HL-60 (cell line): ENCODE data around the gene KIF27.

Source experiments
- DNase-seq, 2 experiments: peaks; one replicate each; pipeline ENCODE4 v3.0.0-alpha.2; 2010 to 2020; ENCODE audit warnings: low read depth in 1 of 2, low spot score in 1 of 2
- H3K27ac ChIP-seq: fragments of 250-450 bp; sonication (Bioruptor Pico); replicated peaks from 2 replicates; pipeline ENCODE4 v1.5.1; 2020; ENCODE audit warnings: mild to moderate bottlenecking, moderate library complexity
- H3K27me3 ChIP-seq: fragments of 250-450 bp; sonication (Bioruptor Pico); 2 replicates; pipeline ENCODE4 v1.5.1; 2021; ENCODE audit warnings: mild to moderate bottlenecking, moderate library complexity; ENCODE audit not compliant: insufficient read depth, poor library complexity, severe bottlenecking
- H3K4me3 ChIP-seq: replicated peaks from 2 replicates; pipeline ENCODE4 v1.5.1; 2011; ENCODE audit warnings: mild to moderate bottlenecking, control low read depth, low read length; ENCODE audit not compliant: insufficient read depth
- GABPA ChIP-seq: IDR thresholded peaks from 2 replicates; pipeline ENCODE4 v1.6.1; 2012; ENCODE audit warnings: low read depth
- POLR2AphosphoS5 ChIP-seq: IDR thresholded peaks from 2 replicates; pipeline ENCODE4 v1.6.1; 2012; ENCODE audit warnings: low read depth
- SPI1 ChIP-seq: IDR thresholded peaks from 2 replicates; pipeline ENCODE4 v1.6.1; 2012; ENCODE audit warnings: low read depth, mild to moderate bottlenecking, borderline replicate concordance
- TF ChIP-seq, protein P1 (sequence below): IDR thresholded peaks from one replicate; pipeline ENCODE4 v1.5.1; 2011; ENCODE audit warnings: low read length, control low read depth, inconsistent platforms; ENCODE audit not compliant: insufficient read depth
- TF ChIP-seq, protein P2 (sequence below): IDR thresholded peaks from 2 replicates; pipeline ENCODE4 v1.6.1; 2012; ENCODE audit warnings: low read depth; ENCODE audit not compliant: insufficient replicate concordance

The KIF27 gene

DNA sequence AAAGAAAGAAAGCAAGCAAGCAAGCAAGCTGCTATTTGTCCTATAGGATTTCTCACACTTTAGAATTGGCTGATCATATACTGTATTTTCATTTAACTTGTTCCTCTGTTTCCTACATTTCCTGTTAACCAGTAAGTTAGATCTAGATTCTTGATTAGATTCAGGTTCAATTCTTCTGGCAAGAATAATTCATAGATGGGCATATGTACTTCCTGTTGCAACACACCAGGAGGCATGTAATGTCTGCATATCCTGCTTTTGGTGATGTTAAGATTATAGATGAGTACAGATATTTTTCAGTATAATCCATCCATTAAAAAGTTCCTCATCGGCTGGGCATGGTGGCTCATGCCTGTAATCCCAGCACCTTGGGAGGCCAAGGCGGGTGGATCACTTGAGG is 10.8 kb upstream of the KIF27 start:
- TF ChIP-seq, protein P1, sequence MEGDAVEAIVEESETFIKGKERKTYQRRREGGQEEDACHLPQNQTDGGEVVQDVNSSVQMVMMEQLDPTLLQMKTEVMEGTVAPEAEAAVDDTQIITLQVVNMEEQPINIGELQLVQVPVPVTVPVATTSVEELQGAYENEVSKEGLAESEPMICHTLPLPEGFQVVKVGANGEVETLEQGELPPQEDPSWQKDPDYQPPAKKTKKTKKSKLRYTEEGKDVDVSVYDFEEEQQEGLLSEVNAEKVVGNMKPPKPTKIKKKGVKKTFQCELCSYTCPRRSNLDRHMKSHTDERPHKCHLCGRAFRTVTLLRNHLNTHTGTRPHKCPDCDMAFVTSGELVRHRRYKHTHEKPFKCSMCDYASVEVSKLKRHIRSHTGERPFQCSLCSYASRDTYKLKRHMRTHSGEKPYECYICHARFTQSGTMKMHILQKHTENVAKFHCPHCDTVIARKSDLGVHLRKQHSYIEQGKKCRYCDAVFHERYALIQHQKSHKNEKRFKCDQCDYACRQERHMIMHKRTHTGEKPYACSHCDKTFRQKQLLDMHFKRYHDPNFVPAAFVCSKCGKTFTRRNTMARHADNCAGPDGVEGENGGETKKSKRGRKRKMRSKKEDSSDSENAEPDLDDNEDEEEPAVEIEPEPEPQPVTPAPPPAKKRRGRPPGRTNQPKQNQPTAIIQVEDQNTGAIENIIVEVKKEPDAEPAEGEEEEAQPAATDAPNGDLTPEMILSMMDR = no peak
- TF ChIP-seq, protein P2, sequence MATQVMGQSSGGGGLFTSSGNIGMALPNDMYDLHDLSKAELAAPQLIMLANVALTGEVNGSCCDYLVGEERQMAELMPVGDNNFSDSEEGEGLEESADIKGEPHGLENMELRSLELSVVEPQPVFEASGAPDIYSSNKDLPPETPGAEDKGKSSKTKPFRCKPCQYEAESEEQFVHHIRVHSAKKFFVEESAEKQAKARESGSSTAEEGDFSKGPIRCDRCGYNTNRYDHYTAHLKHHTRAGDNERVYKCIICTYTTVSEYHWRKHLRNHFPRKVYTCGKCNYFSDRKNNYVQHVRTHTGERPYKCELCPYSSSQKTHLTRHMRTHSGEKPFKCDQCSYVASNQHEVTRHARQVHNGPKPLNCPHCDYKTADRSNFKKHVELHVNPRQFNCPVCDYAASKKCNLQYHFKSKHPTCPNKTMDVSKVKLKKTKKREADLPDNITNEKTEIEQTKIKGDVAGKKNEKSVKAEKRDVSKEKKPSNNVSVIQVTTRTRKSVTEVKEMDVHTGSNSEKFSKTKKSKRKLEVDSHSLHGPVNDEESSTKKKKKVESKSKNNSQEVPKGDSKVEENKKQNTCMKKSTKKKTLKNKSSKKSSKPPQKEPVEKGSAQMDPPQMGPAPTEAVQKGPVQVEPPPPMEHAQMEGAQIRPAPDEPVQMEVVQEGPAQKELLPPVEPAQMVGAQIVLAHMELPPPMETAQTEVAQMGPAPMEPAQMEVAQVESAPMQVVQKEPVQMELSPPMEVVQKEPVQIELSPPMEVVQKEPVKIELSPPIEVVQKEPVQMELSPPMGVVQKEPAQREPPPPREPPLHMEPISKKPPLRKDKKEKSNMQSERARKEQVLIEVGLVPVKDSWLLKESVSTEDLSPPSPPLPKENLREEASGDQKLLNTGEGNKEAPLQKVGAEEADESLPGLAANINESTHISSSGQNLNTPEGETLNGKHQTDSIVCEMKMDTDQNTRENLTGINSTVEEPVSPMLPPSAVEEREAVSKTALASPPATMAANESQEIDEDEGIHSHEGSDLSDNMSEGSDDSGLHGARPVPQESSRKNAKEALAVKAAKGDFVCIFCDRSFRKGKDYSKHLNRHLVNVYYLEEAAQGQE = no peak
- TF ChIP-seq POLR2AphosphoS5 (no peak), SPI1 (no peak), GABPA (no peak)
- Histone ChIP-seq H3K4me3 (no peak overlapping the region), H3K27ac (no peak overlapping the region), H3K27me3 (no peaks in the 10 kb centered on the region)
- DNase-seq = peak in 1 of 2 experiments; percentile 28

DNA sequence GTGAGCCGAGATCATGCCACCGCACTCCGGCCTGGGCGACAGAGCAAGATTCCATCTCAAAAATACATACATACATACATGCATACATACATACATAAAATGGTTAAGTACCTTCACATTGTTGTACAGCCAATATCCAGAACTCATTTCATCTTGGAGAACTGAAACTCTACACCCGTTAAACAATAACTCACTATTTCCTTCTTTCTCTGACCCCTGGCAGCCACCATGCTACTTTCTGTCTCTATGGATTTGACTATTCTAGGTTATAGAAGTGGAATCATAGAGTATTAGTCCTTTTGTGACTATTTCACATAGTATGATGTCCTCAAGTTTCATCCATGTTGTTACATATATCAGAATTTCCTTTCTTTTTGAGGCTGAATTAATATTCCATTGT is 9.6 kb upstream of the KIF27 start:
- no peak for TF ChIP-seq SPI1
- TF ChIP-seq POLR2AphosphoS5 = no peak
- TF ChIP-seq, protein P2 = no peak
- TF ChIP-seq, protein P1 = no peak
- TF ChIP-seq GABPA = no peak
- no peak overlapping the region for H3K4me3 ChIP-seq
- no peaks in the 10 kb centered on the region for H3K27me3 ChIP-seq
- no peak overlapping the region for H3K27ac ChIP-seq
- DNase-seq = no peak

DNA sequence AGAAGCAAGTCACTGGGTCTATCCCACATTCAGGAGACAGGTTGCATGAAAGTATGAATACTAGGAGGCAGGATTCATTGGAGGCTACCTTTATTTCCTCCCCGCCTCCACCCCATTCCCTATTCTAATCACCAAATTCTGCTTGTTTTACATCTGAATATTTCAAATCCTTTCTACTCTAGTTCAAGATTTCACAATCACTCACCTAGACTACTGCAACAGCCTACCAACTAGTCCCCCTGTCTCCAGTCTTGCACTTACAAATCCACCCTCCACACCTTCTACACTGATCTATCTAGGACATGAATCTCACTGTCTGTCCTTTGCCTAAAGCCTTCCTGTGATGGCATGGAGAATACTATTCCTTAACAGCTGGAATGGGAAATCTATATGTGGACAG is 6.4 kb upstream of the KIF27 start:
- no peaks in the 10 kb centered on the region for H3K27me3 ChIP-seq
- no peak overlapping the region for H3K27ac ChIP-seq
- H3K4me3 ChIP-seq = no peak overlapping the region
- DNase-seq = no peak
- TF ChIP-seq POLR2AphosphoS5 (no peak), GABPA (no peak), SPI1 (no peak)
- TF ChIP-seq, protein P1 = no peak
- TF ChIP-seq, protein P2 = no peak
